ENCODE data around the gene FBXO44.
A peak's percentile ranks its signal among the peaks of the same experiment; 100 is the strongest.

FBXO44 gene

DNA sequence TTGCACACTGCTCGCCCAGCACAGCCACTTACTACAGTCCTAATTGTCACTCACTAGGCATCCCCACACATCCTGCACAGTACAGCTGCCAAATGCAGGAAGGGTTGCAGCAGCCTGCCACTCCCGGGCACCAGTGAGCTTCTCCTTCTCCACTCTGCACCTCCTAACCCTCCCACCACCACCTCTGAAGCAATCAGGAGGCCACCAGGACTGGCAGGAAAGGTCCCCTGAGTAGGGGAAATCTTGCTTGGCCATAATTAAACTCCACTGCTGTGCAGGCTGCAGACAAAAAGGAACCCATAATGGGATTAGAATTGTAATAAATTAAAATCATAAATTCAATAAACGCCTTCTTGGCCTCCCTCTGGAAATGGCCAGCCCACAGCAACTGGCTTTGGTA lies 32.3 kb upstream of the FBXO44 start:
- DNase-seq (ENCODE audit: low read depth in 1 of 2, low spot score in 1 of 2), result peak in 1 of 2 experiments; percentile 16
- no peak overlapping the region for H3K4me3 ChIP-seq (replicated peaks; ENCODE audit: insufficient read depth, low read length)
- TF ChIP-seq CTCF (IDR thresholded peaks at IDR 0.05; ENCODE audit: insufficient read depth, low read length), result no peak
- no peak for TF ChIP-seq POLR2AphosphoS5 (IDR thresholded peaks at IDR 0.05; ENCODE audit: low read depth)
- no peak for TF ChIP-seq GABPA (IDR thresholded peaks at IDR 0.05; ENCODE audit: low read depth)
- no peak for TF ChIP-seq REST (IDR thresholded peaks at IDR 0.05; ENCODE audit: insufficient replicate concordance, low read depth)
- TF ChIP-seq SPI1 (IDR thresholded peaks at IDR 0.05; ENCODE audit: borderline replicate concordance, low read depth), result no peak
- no peak overlapping the region for H3K27ac ChIP-seq (replicated peaks)
- peaks cover 4% of the 10 kb centered on the region for H3K27me3 ChIP-seq (ENCODE audit: insufficient read depth, poor library complexity, severe bottlenecking)

DNA sequence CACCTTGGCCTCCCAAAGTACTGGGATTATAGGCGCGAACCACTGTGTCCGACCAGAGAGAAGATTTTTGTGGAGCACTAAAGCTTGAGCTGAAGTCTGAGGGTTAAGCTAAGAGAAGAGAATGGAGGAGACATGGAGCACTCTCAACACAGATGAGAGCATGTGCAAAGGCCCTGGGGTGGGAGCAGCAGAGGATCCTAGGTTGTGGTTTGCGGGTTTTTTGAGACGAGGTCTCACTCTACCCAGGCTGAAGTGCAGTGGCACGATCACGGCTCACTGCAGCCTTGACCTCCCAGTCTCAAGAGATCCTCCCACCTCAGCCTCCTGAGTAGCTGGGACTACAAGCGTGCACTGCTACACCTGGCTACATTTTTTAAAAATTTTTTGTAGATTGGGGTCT lies 31.0 kb upstream of the FBXO44 start:
- peaks cover 4% of the 10 kb centered on the region for H3K27me3 ChIP-seq (ENCODE audit: insufficient read depth, poor library complexity, severe bottlenecking)
- no peak for TF ChIP-seq GABPA (IDR thresholded peaks at IDR 0.05; ENCODE audit: low read depth)
- no peak for TF ChIP-seq POLR2AphosphoS5 (IDR thresholded peaks at IDR 0.05; ENCODE audit: low read depth)
- TF ChIP-seq SPI1 (IDR thresholded peaks at IDR 0.05; ENCODE audit: borderline replicate concordance, low read depth), result no peak
- TF ChIP-seq REST (IDR thresholded peaks at IDR 0.05; ENCODE audit: insufficient replicate concordance, low read depth), result no peak
- no peak for TF ChIP-seq CTCF (IDR thresholded peaks at IDR 0.05; ENCODE audit: insufficient read depth, low read length)
- H3K27ac ChIP-seq (replicated peaks), result no peak overlapping the region
- no peak for DNase-seq (ENCODE audit: low read depth in 1 of 2, low spot score in 1 of 2)
- H3K4me3 ChIP-seq (replicated peaks; ENCODE audit: insufficient read depth, low read length), result no peak overlapping the region

DNA sequence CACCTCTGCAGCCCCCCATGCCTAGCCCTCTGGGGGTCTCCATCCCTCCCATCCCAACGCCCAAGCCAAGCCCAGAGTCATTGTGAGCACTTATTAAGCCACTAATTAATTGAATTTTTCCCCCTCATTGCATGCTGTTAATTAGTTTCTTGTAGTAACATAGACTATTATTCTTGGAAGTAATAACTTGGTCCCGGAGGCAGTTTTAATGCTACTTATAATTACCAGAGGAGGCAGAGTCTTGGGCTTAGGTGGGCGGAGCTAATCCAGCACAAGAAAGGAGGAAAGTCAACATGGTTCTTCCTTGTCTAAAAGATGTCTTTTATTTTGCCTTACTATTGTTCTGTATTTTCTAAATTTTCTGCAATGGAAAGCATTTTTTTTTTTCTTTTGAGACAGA lies 28.1 kb upstream of the FBXO44 start:
- DNase-seq (ENCODE audit: low read depth in 1 of 2, low spot score in 1 of 2), result no peak
- peaks cover 4% of the 10 kb centered on the region for H3K27me3 ChIP-seq (ENCODE audit: insufficient read depth, poor library complexity, severe bottlenecking)
- no peak overlapping the region for H3K4me3 ChIP-seq (replicated peaks; ENCODE audit: insufficient read depth, low read length)
- TF ChIP-seq POLR2AphosphoS5 (IDR thresholded peaks at IDR 0.05; ENCODE audit: low read depth), result no peak
- TF ChIP-seq REST (IDR thresholded peaks at IDR 0.05; ENCODE audit: insufficient replicate concordance, low read depth), result no peak
- TF ChIP-seq GABPA (IDR thresholded peaks at IDR 0.05; ENCODE audit: low read depth), result no peak
- no peak for TF ChIP-seq SPI1 (IDR thresholded peaks at IDR 0.05; ENCODE audit: borderline replicate concordance, low read depth)
- no peak for TF ChIP-seq CTCF (IDR thresholded peaks at IDR 0.05; ENCODE audit: insufficient read depth, low read length)
- H3K27ac ChIP-seq (replicated peaks), result no peak overlapping the region

All from HL-60 (cell line).